CD4-positive, alpha-beta memory T cell (primary cell): Measurements from ENCODE around the gene SPG11. TPM values are rescaled to one million over a fixed set of nuclear protein-coding genes. Genes with fewer than 3 reads are reported as not detected.
"Not testable (repeated sequence)": the region's sequence is repeated elsewhere in the genome, so short reads cannot be mapped to it uniquely, and the experiment has no call there.

Experiments used
- CTCF ChIA-PET: fragments of 350-600 bp; sonication (Branson Sonifier 250); formaldehyde crosslinking; loops from one replicate; lab custom pipeline; 2021; ENCODE audit warnings: inconsistent platforms; ENCODE audit not compliant: partially characterized antibody; lab: Charles Lee
- POLR2A ChIA-PET: fragments of 350-600 bp; sonication (Branson Sonifier 250); formaldehyde crosslinking; loops from one replicate; lab custom pipeline; 2021; ENCODE audit not compliant: partially characterized antibody; lab: Charles Lee
- DNase-seq, 5 donors: peaks; one replicate each; pipeline versions ENCODE4 v3.0.0 to v3.0.0-alpha.2; 2020 to 2022; ENCODE audit warnings: mixed read lengths in 1 of 5
- H3K27ac ChIP-seq: one replicate; pipeline ENCODE4 v1.7.0; 2013; ENCODE audit warnings: low read depth, low read length
- H3K27me3 ChIP-seq: 2 replicates; pipeline ENCODE4 v1.7.0; 2013; ENCODE audit warnings: mild to moderate bottlenecking, low read length, moderate library complexity; ENCODE audit not compliant: insufficient read depth
- H3K36me3 ChIP-seq: 2 replicates; pipeline ENCODE4 v1.7.0; 2013; ENCODE audit warnings: mild to moderate bottlenecking, low read length, moderate library complexity; ENCODE audit not compliant: insufficient read depth
- H3K4me1 ChIP-seq: 2 replicates; pipeline ENCODE4 v1.7.0; 2013; ENCODE audit warnings: mild to moderate bottlenecking, low read length, moderate library complexity; ENCODE audit not compliant: insufficient read depth
- H3K4me3 ChIP-seq, 2 donors: one replicate each; pipeline ENCODE4 v1.7.0; 2013; ENCODE audit warnings: low read length in 2 of 2, mild to moderate bottlenecking in 1 of 2
- H3K9me3 ChIP-seq, 2 donors: one replicate each; pipeline ENCODE4 v1.7.0; 2013; ENCODE audit warnings: low read length in 2 of 2, control low read depth in 1 of 2; ENCODE audit not compliant: control insufficient read depth in 1 of 2
- H3K27ac Mint-ChIP-seq, 7 donors: one replicate each; pipeline ENCODE4 v1.8.0; 2020 to 2021; ENCODE audit warnings: mixed read lengths in 7 of 7, mild to moderate bottlenecking in 6 of 7, inconsistent platforms in 3 of 7, moderate library complexity in 3 of 7
- H3K27me3 Mint-ChIP-seq, 2 donors: one replicate each; pipeline ENCODE4 v1.8.0; 2020 to 2021; ENCODE audit warnings: mixed read lengths in 2 of 2
- H3K36me3 Mint-ChIP-seq, 2 donors: one replicate each; pipeline ENCODE4 v1.8.0; 2020 to 2021; ENCODE audit warnings: mixed read lengths in 2 of 2, inconsistent platforms in 1 of 2, mild to moderate bottlenecking in 1 of 2
- H3K4me1 Mint-ChIP-seq, 4 donors: one replicate each; pipeline ENCODE4 v1.8.0; 2020 to 2021; ENCODE audit warnings: mixed read lengths in 4 of 4, mild to moderate bottlenecking in 1 of 4
- H3K4me3 Mint-ChIP-seq, 8 donors: one replicate each; pipeline ENCODE4 v1.8.0; 2020 to 2021; ENCODE audit warnings: mixed read lengths in 8 of 8, mild to moderate bottlenecking in 7 of 8, moderate library complexity in 6 of 8, inconsistent platforms in 3 of 8
- H3K9me3 Mint-ChIP-seq, 8 donors: one replicate each; pipeline ENCODE4 v1.8.0; 2020 to 2021; ENCODE audit warnings: mixed read lengths in 8 of 8, mild to moderate bottlenecking in 5 of 8, inconsistent platforms in 3 of 8, moderate library complexity in 1 of 8
- intact Hi-C: fragments of 100-400 bp; cut with micrococcal nuclease; formaldehyde crosslinking; loops from one replicate; pipeline ENCODE4 v1.15.1; 2023
- polyA plus RNA-seq, 2 donors: library from polyadenylated mRNA; unstranded; fragments of 300-500 nt; fragmentation: Illumina TruSeq; gene quantifications; one replicate each; pipeline ENCODE4 v1.2.3, GENCODE V29; 2021
- total RNA-seq, 2 experiments: library from RNA; stranded (reverse); gene quantifications; one replicate each; pipeline ENCODE4 v1.2.3, GENCODE V29; 2021

Gene SPG11
- total and polyA plus RNA-seq, 4 experiments from 2014 or later: 12.2 to 121 (median 69.3) TPM

- CTCF ChIA-PET: interaction anchor here (1.0 kb wide), 1 partner anchor 10 kb away, joined by 5 read pairs; no protein-coding TSS in a partner anchor
- H3K4me3 ChIP-seq: peak overlapping the region; percentile 65 to 71
- no peaks in the 10 kb centered on the region for H3K36me3 ChIP-seq
- POLR2A ChIA-PET: interaction anchor here (2.8 kb wide), 1 partner anchor 175 kb away, joined by 14 read pairs; the partner anchor contains the start of genes B2M and PATL2
- no peaks in the 10 kb centered on the region for H3K9me3 Mint-ChIP-seq
- peaks cover 3 to 35% of the 10 kb centered on the region in 2 donors for H3K36me3 Mint-ChIP-seq
- H3K4me1 Mint-ChIP-seq: peaks cover 26 to 56% (median 36%) of the 10 kb centered on the region in 4 donors
- H3K9me3 ChIP-seq: no peaks in the 10 kb centered on the region
- peaks cover 34% of the 10 kb centered on the region for H3K4me1 ChIP-seq
- H3K27ac Mint-ChIP-seq: peak overlapping the region; percentile 88 to 97 (median 95)
- H3K4me3 Mint-ChIP-seq: peak overlapping the region; percentile 83 to 96 (median 92)
- DNase-seq: peak; percentile 20 to 39 (median 25)
- no peaks in the 10 kb centered on the region for H3K27me3 Mint-ChIP-seq
- peak overlapping the region; percentile 91 for H3K27ac ChIP-seq
- intact Hi-C loops: loop anchor here (1.0 to 5.0 kb wide), 6 partner anchors 19 to 663 kb away; partner anchors contain the start of genes CTDSPL2, GOLM2 and SPG11
- no peaks in the 10 kb centered on the region for H3K27me3 ChIP-seq
Measured at GRCh38 chr15:44535523-44536301, 127.8 kb downstream of the SPG11 start.

GRCh38 chr15:44535092-44535491, 128.4 kb downstream of the SPG11 start:
- intact Hi-C loops: loop anchor here (5.0 kb wide), 2 partner anchors 127 to 192 kb away; partner anchors contain the start of gene SPG11
- ChIA-PET CTCF (interaction anchor here (1.0 kb wide), 1 partner anchor 11 kb away, joined by 5 read pairs; no protein-coding TSS in a partner anchor), POLR2A (no interaction called here)
- peaks cover 21 to 53% (median 33%) of the 10 kb centered on the region in 4 donors for H3K4me1 Mint-ChIP-seq
- no peak overlapping the region for H3K27ac ChIP-seq
- peaks cover 29% of the 10 kb centered on the region for H3K4me1 ChIP-seq
- H3K27me3 ChIP-seq: no peaks in the 10 kb centered on the region
- H3K4me3 Mint-ChIP-seq: peak overlapping the region; percentile 68 to 93 (median 87)
- H3K27ac Mint-ChIP-seq: peak overlapping the region in 6 of 7 donors; percentile 38 to 91 (median 84)
- no peaks in the 10 kb centered on the region for H3K9me3 ChIP-seq
- no peaks in the 10 kb centered on the region for H3K27me3 Mint-ChIP-seq
- no peaks in the 10 kb centered on the region for H3K36me3 ChIP-seq
- H3K4me3 ChIP-seq: no peak overlapping the region
- no peak for DNase-seq
- no peaks in the 10 kb centered on the region for H3K9me3 Mint-ChIP-seq
- peaks cover 3 to 30% of the 10 kb centered on the region in 2 donors for H3K36me3 Mint-ChIP-seq

DNA sequence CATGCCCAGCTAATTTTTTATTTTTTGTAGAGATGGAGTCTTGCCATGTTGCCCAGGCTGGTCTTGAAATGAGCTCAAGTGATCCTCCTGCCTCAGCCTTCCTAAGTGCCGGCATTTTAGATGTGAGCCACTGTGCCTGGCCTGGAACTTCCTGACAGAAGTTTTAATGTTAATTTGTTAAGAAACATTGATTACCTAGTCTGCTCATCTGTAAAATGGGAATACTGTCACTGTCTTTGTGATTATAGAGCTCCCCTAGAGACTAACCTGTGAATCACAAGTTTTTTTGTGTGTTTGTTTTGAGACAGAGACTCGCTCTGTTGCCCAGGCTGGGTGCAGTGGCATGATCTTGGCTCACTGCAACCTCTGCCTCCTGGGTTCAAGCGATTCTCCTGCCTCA, 130.8 kb downstream of the SPG11 start:
- no peaks in the 10 kb centered on the region for H3K27me3 Mint-ChIP-seq
- H3K4me3 Mint-ChIP-seq: peak overlapping the region in 2 of 8 donors; percentile 36 to 52

GRCh38 chr15:44532275-44532674, 131.2 kb downstream of the SPG11 start:
- H3K27me3 ChIP-seq, DNase-seq, H3K9me3 ChIP-seq, H3K4me3 Mint-ChIP-seq, intact Hi-C loops, H3K36me3 ChIP-seq, H3K9me3 Mint-ChIP-seq, H3K27ac ChIP-seq, H3K4me3 ChIP-seq, H3K27ac Mint-ChIP-seq, H3K27me3 Mint-ChIP-seq: not testable (repeated sequence)
- peaks cover 17% of the 10 kb centered on the region for H3K4me1 ChIP-seq
- ChIA-PET POLR2A (interaction anchor here (1.3 kb wide), 1 partner anchor 14 kb away, joined by 3 read pairs; no protein-coding TSS in a partner anchor), CTCF (interaction anchor here (1.0 to 2.6 kb wide), 4 partner anchors 14 to 31 kb away, joined by 3 to 12 read pairs (median 5); no protein-coding TSS in a partner anchor)
- H3K4me1 Mint-ChIP-seq: peaks cover 13 to 39% (median 24%) of the 10 kb centered on the region in 4 donors
- H3K36me3 Mint-ChIP-seq: peaks cover 0 to 23% of the 10 kb centered on the region in 2 donors

More for the DNA sequence above, 130.8 kb downstream of the SPG11 start:
- no peak overlapping the region for H3K27ac ChIP-seq
- peaks cover 17% of the 10 kb centered on the region for H3K4me1 ChIP-seq
- no peaks in the 10 kb centered on the region for H3K9me3 ChIP-seq
- H3K36me3 ChIP-seq: no peaks in the 10 kb centered on the region
- CTCF ChIA-PET: interaction anchor here (1.0 to 2.6 kb wide), 4 partner anchors 13 to 31 kb away, joined by 3 to 12 read pairs (median 5); no protein-coding TSS in a partner anchor
- Mint-ChIP-seq H3K9me3 (no peaks in the 10 kb centered on the region), H3K27ac (peak overlapping the region in 4 of 7 donors; percentile 18 to 79 (median 74)), H3K4me1 (peaks cover 13 to 40% (median 24%) of the 10 kb centered on the region in 4 donors), H3K36me3 (peaks cover 0 to 24% of the 10 kb centered on the region in 2 donors)
- no peak overlapping the region for H3K4me3 ChIP-seq
- intact Hi-C loops: no loop called here
- POLR2A ChIA-PET: interaction anchor here (1.3 kb wide), 1 partner anchor 14 kb away, joined by 3 read pairs; no protein-coding TSS in a partner anchor
- H3K27me3 ChIP-seq: no peaks in the 10 kb centered on the region
- no peak for DNase-seq

GRCh38 chr15:44530653-44531052, 132.8 kb downstream of the SPG11 start:
- no peak for DNase-seq
- POLR2A ChIA-PET: no interaction called here
- CTCF ChIA-PET: interaction anchor here (1.2 kb wide), 1 partner anchor 15 kb away, joined by 4 read pairs; no protein-coding TSS in a partner anchor
- intact Hi-C loops: no loop called here
- H3K4me1 ChIP-seq: peaks cover 12% of the 10 kb centered on the region
- H3K27me3 ChIP-seq: no peaks in the 10 kb centered on the region
- Mint-ChIP-seq H3K4me1 (peaks cover 10 to 24% (median 18%) of the 10 kb centered on the region in 4 donors), H3K36me3 (peaks cover 0 to 18% of the 10 kb centered on the region in 2 donors), H3K27me3 (no peaks in the 10 kb centered on the region), H3K4me3 (peak overlapping the region in 1 of 8 donors; percentile 13), H3K27ac (peak overlapping the region in 4 of 7 donors; percentile 24 to 82 (median 62)), H3K9me3 (no peaks in the 10 kb centered on the region)
- H3K36me3 ChIP-seq: no peaks in the 10 kb centered on the region
- H3K4me3 ChIP-seq: no peak overlapping the region
- no peaks in the 10 kb centered on the region for H3K9me3 ChIP-seq
- no peak overlapping the region for H3K27ac ChIP-seq

GRCh38 chr15:44529864-44530604, 133.4 kb downstream of the SPG11 start:
- POLR2A ChIA-PET: no interaction called here
- Histone ChIP-seq H3K4me3 (no peak overlapping the region), H3K4me1 (peaks cover 6% of the 10 kb centered on the region), H3K36me3 (no peaks in the 10 kb centered on the region), H3K27ac (no peak overlapping the region), H3K9me3 (no peaks in the 10 kb centered on the region), H3K27me3 (no peaks in the 10 kb centered on the region)
- H3K27me3 Mint-ChIP-seq: no peaks in the 10 kb centered on the region
- H3K4me3 Mint-ChIP-seq: no peak overlapping the region
- intact Hi-C loops: no loop called here
- H3K27ac Mint-ChIP-seq: peak overlapping the region in 6 of 7 donors; percentile 5 to 86 (median 44)
- peaks cover 0 to 22% of the 10 kb centered on the region in 2 donors for H3K36me3 Mint-ChIP-seq
- CTCF ChIA-PET: interaction anchor here (1.1 to 1.2 kb wide), 2 partner anchors 16 to 103 kb away, joined by 3 to 4 read pairs; partner anchors contain the start of gene CTDSPL2
- peaks cover 8 to 17% (median 13%) of the 10 kb centered on the region in 4 donors for H3K4me1 Mint-ChIP-seq
- DNase-seq: no peak
- no peaks in the 10 kb centered on the region for H3K9me3 Mint-ChIP-seq
